Lower leg skin (tissue), 4 donors: Measurements from ENCODE around the gene CRMP1. TPM values are rescaled to one million over a fixed set of nuclear protein-coding genes. Genes with fewer than 3 reads are reported as not detected.

Experiments
- DNase-seq, 2 donors: peaks; one replicate each; pipeline ENCODE4 v3.0.0-alpha.2; 2019; ENCODE audit warnings: low spot score in 2 of 2
- H3K4me3 ChIP-seq: fragments of 200-600 bp; sonication (generic); 2 replicates; pipeline ENCODE4 v1.5.1; 2017; ENCODE audit warnings: mild to moderate bottlenecking, low read depth; ENCODE audit not compliant: poor library complexity, severe bottlenecking
- CTCF ChIP-seq, 3 donors: fragments of 450-650 bp; IDR thresholded peaks; one replicate each; pipeline ENCODE4 v1.5.1; 2016; ENCODE audit warnings: antibody characterized with exemption in 3 of 3, mild to moderate bottlenecking in 3 of 3, moderate library complexity in 2 of 3
- POLR2A ChIP-seq, 2 donors: fragments of 450-650 bp; IDR thresholded peaks; one replicate each; pipeline ENCODE4 v1.6.1; 2016 to 2017; ENCODE audit warnings: antibody characterized with exemption in 2 of 2, mild to moderate bottlenecking in 1 of 2, moderate library complexity in 1 of 2
- WGBS, 2 donors: methylation state at CpG; one replicate each; pipeline ENCODE4 v1.1.5; 2018; 5-methylcytosine and 5-hydroxymethylcytosine counted together
- intact Hi-C: fragments of 100-400 bp; cut with DNase I; formaldehyde crosslinking; loops from one replicate; pipeline ENCODE4 v1.15.0; 2023; ENCODE audit warnings: low total_unique reads
- total RNA-seq, 4 donors: library from RNA; depleted of rRNA; stranded (reverse); fragments of >200 nt; gene quantifications; one replicate each; pipeline ENCODE4 v1.1.0, GENCODE V29; 2016

Gene CRMP1
- total RNA-seq, 4 donors from 2014 or later = 0.17 to 1.2 (median 0.17) TPM; not detected in 1

GRCh38 chr4:5828005-5828391 lies 64.9 kb downstream of the CRMP1 start:
- TF ChIP-seq CTCF (IDR thresholded peaks at IDR 0.05) (no peak), POLR2A (IDR thresholded peaks at IDR 0.05) (no peak)
- intact Hi-C loops = no loop called here
- H3K4me3 ChIP-seq = no peak overlapping the region
- 82 to 85% methylated on average over 11 of the region's 11 CpGs for WGBS, 2 donors
- DNase-seq = no peak

- intact Hi-C loops = no loop called here
- H3K4me3 ChIP-seq = no peak overlapping the region
- no peak for DNase-seq
- 62 to 64% methylated on average over 18 to 19 of the region's 19 CpGs for WGBS, 2 donors
- no peak for TF ChIP-seq POLR2A (IDR thresholded peaks at IDR 0.05)
- no peak for TF ChIP-seq CTCF (IDR thresholded peaks at IDR 0.05)
Measured at GRCh38 chr4:5827108-5828004, 65.5 kb downstream of the CRMP1 start.

- DNase-seq = no peak
- no peak overlapping the region for H3K4me3 ChIP-seq
- intact Hi-C loops = no loop called here
- TF ChIP-seq POLR2A (IDR thresholded peaks at IDR 0.05) (no peak), CTCF (IDR thresholded peaks at IDR 0.05) (no peak)
- 74 to 75% methylated on average over 5 of the region's 5 CpGs for WGBS, 2 donors
Measured at GRCh38 chr4:5826437-5827107, 66.3 kb downstream of the CRMP1 start.

GRCh38 chr4:5825321-5826041 lies 67.4 kb downstream of the CRMP1 start:
- no peak for TF ChIP-seq POLR2A (IDR thresholded peaks at IDR 0.05)
- TF ChIP-seq CTCF (IDR thresholded peaks at IDR 0.05) = no peak
- 93 to 95% methylated on average over 19 of the region's 19 CpGs for WGBS, 2 donors
- no peak for DNase-seq
- no peak overlapping the region for H3K4me3 ChIP-seq
- intact Hi-C loops = no loop called here

- intact Hi-C loops = no loop called here
- no peak overlapping the region for H3K4me3 ChIP-seq
- TF ChIP-seq POLR2A (IDR thresholded peaks at IDR 0.05) = no peak
- TF ChIP-seq CTCF (IDR thresholded peaks at IDR 0.05) = no peak
- 74 to 79% methylated on average over 6 of the region's 6 CpGs for WGBS, 2 donors
- no peak for DNase-seq
Measured at GRCh38 chr4:5824635-5825034, 68.3 kb downstream of the CRMP1 start.
